GM12878 (cell line): Measurements from ENCODE around the gene BCCIP.

Source experiments
- BHLHE40 ChIP-seq, 2 experiments: fragments of 450-650 bp in 1 of 2; IDR thresholded peaks; 2 replicates each; pipeline ENCODE4 v1.6.1; 2011 to 2017; ENCODE audit warnings: low read depth in 2 of 2, borderline replicate concordance in 1 of 2, improper control_type of control experiment in 1 of 2, low read length in 1 of 2, mild to moderate bottlenecking in 1 of 2
- CHD2 ChIP-seq: IDR thresholded peaks from 2 replicates; pipeline ENCODE4 v1.6.1; 2011; ENCODE audit warnings: low read depth, low read length, improper control_type of control experiment, borderline replicate concordance
- CTCF ChIP-seq, 3 experiments: IDR thresholded peaks in 2 of 3; conservative IDR thresholded peaks in 1 of 3; 2 replicates each; pipeline ENCODE4 v1.5.1; 2011; ENCODE audit warnings: low read depth in 3 of 3, low read length in 3 of 3, mild to moderate bottlenecking in 3 of 3, control low read depth in 2 of 3, moderate library complexity in 2 of 3, inconsistent platforms in 1 of 3, mixed read lengths in 1 of 3; ENCODE audit not compliant: control insufficient read depth in 2 of 3, insufficient read depth in 1 of 3; ENCODE audit errors: extremely low read depth in 1 of 3
- EP300 ChIP-seq, 2 experiments: fragments of 150-350 bp in 1 of 2; IDR thresholded peaks; 2 replicates each; pipeline ENCODE4 v1.6.1; 2011 to 2012; ENCODE audit warnings: low read depth in 2 of 2, low read length in 2 of 2, borderline replicate concordance in 1 of 2, improper control_type of control experiment in 1 of 2, inconsistent platforms in 1 of 2; ENCODE audit not compliant: control insufficient read depth in 1 of 2
- ESRRA ChIP-seq: IDR thresholded peaks from 2 replicates; pipeline ENCODE4 v1.6.1; 2012; ENCODE audit warnings: mild to moderate bottlenecking, low read length, improper control_type of control experiment
- EZH2 ChIP-seq: IDR thresholded peaks from 2 replicates; pipeline ENCODE4 v1.6.1; 2012; ENCODE audit warnings: low read depth, mild to moderate bottlenecking, control low read depth, inconsistent platforms, low read length, borderline replicate concordance; ENCODE audit not compliant: control insufficient read depth
- HCFC1 ChIP-seq: fragments of 150-350 bp; IDR thresholded peaks from 2 replicates; pipeline ENCODE4 v1.6.1; 2014; ENCODE audit warnings: low read length
- NR2C2 ChIP-seq: IDR thresholded peaks from 2 replicates; pipeline ENCODE4 v1.6.1; 2011; ENCODE audit warnings: borderline replicate concordance, low read depth; ENCODE audit not compliant: control insufficient read depth, insufficient read length
- POLR2A ChIP-seq: IDR thresholded peaks from 2 replicates; pipeline ENCODE4 v1.6.1; 2011; ENCODE audit warnings: low read depth, mild to moderate bottlenecking, low read length
- TCF12 ChIP-seq: IDR thresholded peaks from 2 replicates; pipeline ENCODE4 v1.6.1; 2011; ENCODE audit warnings: low read depth, mild to moderate bottlenecking, low read length
- ZBTB11 ChIP-seq: fragments of 450-650 bp; formaldehyde crosslinking; IDR thresholded peaks from 2 replicates; pipeline ENCODE4 v1.5.0; 2022; ENCODE audit warnings: mild to moderate bottlenecking, missing genetic modification characterization
- ZNF274 ChIP-seq: IDR thresholded peaks from one replicate; pipeline ENCODE4 v1.8.0; 2011; ENCODE audit not compliant: insufficient read length, insufficient read depth
- TF ChIP-seq, protein P1 (sequence below): IDR thresholded peaks from 2 replicates; pipeline ENCODE4 v1.6.1; 2012; ENCODE audit warnings: low read depth, low read length, improper control_type of control experiment
- TF ChIP-seq, protein P2 (sequence below): IDR thresholded peaks from 2 replicates; pipeline ENCODE4 v1.6.1; 2012; ENCODE audit warnings: mild to moderate bottlenecking, low read depth, low read length

DNA sequence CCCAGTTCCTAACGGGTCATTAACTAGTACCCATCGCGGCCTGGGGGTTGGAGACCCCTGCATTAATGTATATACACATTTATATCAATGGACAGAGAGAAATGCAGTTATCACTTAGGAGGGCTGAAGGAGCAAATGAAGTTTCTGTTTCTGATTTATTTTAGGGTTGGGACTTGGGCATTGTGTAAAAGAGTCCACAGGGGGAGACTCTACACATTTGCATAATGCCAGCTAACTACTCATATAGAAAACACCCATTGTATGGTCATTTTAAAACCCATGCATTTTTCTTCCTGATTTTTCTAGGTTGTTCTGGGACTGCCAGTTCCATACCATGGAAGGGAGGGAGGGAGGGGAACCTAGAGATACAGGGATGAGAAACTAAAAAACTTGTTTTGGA, 23.5 kb downstream of the BCCIP start:
- TF ChIP-seq, protein P1, sequence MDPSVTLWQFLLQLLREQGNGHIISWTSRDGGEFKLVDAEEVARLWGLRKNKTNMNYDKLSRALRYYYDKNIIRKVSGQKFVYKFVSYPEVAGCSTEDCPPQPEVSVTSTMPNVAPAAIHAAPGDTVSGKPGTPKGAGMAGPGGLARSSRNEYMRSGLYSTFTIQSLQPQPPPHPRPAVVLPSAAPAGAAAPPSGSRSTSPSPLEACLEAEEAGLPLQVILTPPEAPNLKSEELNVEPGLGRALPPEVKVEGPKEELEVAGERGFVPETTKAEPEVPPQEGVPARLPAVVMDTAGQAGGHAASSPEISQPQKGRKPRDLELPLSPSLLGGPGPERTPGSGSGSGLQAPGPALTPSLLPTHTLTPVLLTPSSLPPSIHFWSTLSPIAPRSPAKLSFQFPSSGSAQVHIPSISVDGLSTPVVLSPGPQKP: no peak
- TF ChIP-seq CHD2 (no peak), ZBTB11 (CRISPR knock-in tag) (no peak), CTCF (IDR thresholded peaks at IDR 0.05 in 2 of 3, conservative IDR thresholded peaks at IDR 0.05 in 1 of 3; ENCODE audit: control insufficient read depth in 2 of 3, extremely low read depth in 1 of 3, insufficient read depth in 1 of 3, low read depth in 3 of 3, low read length in 3 of 3) (no peak), TCF12 (no peak), HCFC1 (no peak), EP300 (IDR thresholded peaks at IDR 0.05; ENCODE audit: borderline replicate concordance in 1 of 2, control insufficient read depth in 1 of 2, low read depth in 2 of 2, low read length in 2 of 2) (no peak), ZNF274 (no peak), BHLHE40 (IDR thresholded peaks at IDR 0.05; ENCODE audit: borderline replicate concordance in 1 of 2, low read depth in 2 of 2, low read length in 1 of 2) (no peak), NR2C2 (no peak), ESRRA (no peak), POLR2A (no peak), EZH2 (no peak)
- TF ChIP-seq, protein P2, sequence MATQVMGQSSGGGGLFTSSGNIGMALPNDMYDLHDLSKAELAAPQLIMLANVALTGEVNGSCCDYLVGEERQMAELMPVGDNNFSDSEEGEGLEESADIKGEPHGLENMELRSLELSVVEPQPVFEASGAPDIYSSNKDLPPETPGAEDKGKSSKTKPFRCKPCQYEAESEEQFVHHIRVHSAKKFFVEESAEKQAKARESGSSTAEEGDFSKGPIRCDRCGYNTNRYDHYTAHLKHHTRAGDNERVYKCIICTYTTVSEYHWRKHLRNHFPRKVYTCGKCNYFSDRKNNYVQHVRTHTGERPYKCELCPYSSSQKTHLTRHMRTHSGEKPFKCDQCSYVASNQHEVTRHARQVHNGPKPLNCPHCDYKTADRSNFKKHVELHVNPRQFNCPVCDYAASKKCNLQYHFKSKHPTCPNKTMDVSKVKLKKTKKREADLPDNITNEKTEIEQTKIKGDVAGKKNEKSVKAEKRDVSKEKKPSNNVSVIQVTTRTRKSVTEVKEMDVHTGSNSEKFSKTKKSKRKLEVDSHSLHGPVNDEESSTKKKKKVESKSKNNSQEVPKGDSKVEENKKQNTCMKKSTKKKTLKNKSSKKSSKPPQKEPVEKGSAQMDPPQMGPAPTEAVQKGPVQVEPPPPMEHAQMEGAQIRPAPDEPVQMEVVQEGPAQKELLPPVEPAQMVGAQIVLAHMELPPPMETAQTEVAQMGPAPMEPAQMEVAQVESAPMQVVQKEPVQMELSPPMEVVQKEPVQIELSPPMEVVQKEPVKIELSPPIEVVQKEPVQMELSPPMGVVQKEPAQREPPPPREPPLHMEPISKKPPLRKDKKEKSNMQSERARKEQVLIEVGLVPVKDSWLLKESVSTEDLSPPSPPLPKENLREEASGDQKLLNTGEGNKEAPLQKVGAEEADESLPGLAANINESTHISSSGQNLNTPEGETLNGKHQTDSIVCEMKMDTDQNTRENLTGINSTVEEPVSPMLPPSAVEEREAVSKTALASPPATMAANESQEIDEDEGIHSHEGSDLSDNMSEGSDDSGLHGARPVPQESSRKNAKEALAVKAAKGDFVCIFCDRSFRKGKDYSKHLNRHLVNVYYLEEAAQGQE: no peak
